ENCODE results near the gene CHRNB4.

Gene CHRNB4

DNA sequence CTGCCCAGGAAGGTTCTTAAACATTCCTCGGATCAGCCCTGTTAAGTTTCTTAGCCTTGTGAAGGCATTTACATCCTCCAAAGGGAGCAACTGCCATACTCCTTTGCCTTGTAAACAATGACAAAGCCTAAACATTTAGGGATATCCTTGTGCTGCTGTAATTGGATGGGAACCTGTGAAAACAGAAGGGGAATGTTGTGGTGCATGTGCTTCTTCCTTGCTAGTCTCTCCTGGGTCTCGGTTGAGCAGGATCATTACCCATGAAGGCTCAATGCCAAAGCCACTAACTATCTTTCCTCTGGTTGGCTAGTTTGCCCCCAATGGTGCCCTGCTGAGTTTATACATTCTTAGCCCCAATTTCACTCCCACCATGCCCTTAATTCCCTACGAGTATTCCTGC is 37.5 kb downstream of the CHRNB4 start:
- TF ChIP-seq, protein P1, sequence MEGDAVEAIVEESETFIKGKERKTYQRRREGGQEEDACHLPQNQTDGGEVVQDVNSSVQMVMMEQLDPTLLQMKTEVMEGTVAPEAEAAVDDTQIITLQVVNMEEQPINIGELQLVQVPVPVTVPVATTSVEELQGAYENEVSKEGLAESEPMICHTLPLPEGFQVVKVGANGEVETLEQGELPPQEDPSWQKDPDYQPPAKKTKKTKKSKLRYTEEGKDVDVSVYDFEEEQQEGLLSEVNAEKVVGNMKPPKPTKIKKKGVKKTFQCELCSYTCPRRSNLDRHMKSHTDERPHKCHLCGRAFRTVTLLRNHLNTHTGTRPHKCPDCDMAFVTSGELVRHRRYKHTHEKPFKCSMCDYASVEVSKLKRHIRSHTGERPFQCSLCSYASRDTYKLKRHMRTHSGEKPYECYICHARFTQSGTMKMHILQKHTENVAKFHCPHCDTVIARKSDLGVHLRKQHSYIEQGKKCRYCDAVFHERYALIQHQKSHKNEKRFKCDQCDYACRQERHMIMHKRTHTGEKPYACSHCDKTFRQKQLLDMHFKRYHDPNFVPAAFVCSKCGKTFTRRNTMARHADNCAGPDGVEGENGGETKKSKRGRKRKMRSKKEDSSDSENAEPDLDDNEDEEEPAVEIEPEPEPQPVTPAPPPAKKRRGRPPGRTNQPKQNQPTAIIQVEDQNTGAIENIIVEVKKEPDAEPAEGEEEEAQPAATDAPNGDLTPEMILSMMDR (IDR thresholded peaks at IDR 0.05) = no peak
- H3K27ac ChIP-seq = no peak overlapping the region
- no peak for DNase-seq (ENCODE audit: low spot score)
- no peak overlapping the region for H3K4me3 ChIP-seq

DNA sequence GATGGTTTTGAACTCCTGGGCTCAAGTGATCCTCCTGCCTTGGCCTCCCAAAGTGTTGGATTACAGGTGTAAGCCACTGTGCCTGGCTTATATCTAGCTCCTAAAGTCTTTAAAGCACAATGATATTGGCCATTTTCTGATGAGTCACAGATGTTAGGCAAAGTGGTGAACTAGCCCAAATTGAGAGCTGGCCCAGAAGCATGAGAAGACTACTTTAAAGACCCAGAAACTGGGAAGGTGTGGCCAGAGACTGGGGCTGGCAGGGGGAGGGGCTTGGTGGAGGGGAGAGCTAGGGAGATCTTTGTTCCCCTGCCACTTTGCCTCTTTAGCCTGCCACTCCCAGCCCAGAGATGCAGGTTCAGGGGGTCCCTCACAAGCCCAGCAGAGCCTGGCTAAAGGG is 41.8 kb downstream of the CHRNB4 start:
- TF ChIP-seq, protein P1 (IDR thresholded peaks at IDR 0.05) = no peak
- no peak overlapping the region for H3K27ac ChIP-seq
- no peak overlapping the region for H3K4me3 ChIP-seq
- DNase-seq (ENCODE audit: low spot score) = no peak

DNA sequence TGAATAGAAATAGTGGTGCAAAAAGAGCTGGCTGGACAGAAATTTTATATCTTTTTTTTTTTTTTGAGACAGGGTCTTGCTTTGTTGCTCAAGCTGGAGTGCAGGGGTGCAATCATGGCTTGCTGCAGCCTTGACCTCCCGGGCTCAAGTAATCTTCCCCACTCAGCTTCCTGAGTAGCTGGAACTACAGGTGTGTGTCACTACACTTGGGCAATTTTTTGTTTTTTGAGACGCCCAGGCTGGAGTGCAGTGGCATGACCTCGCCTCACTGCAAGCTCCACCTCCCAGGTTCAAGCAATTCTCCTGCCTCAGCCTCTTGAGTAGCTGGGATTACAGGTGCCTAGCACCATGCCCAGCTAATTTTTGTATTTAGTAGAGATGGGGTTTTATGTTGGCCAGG is 42.7 kb downstream of the CHRNB4 start:
- TF ChIP-seq, protein P1 (IDR thresholded peaks at IDR 0.05) = no peak
- no peak overlapping the region for H3K4me3 ChIP-seq
- no peak overlapping the region for H3K27ac ChIP-seq
- DNase-seq (ENCODE audit: low spot score) = no peak

DNA sequence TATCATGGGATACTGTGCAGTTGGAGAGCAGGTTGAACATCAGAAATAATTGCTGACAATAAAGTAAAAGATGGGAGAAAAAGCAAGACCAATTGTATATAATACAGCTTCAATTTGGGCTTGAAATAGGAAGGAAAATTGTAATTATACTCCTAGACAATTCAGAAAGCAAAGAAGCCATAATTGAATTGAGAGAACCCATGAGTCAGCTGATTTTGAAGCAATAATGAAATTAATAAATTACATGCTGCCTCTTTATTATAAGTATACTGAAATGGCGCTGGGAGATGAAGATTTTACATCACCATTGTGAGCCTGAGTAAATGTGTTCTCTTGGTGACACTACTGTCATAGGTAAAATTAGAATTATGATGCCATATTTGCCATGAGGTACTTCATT is 43.4 kb downstream of the CHRNB4 start:
- no peak overlapping the region for H3K27ac ChIP-seq
- TF ChIP-seq, protein P1 (IDR thresholded peaks at IDR 0.05) = no peak
- no peak for DNase-seq (ENCODE audit: low spot score)

DNA sequence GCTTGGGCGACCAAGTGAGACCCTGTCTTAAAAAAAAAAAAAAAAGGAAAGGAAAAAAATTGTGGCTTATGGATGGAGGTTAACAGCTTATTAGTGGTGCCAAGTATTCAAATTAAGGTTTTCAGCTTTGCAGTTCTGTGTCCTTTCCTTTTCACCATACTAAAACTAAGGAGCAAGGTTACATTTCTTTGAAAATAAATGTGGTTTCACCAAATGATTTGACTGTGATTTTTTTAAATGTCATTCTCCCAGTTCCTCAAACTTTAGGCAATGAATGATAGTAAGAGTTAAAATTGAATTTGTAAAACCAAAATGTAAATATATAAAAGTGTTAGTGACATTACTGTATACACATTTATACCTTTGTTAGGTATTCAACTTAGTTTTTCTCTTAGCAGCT is 66.1 kb downstream of the CHRNB4 start:
- no peak for DNase-seq (ENCODE audit: low spot score)
- TF ChIP-seq, protein P1 (IDR thresholded peaks at IDR 0.05) = no peak
- Histone ChIP-seq H3K4me3 (no peak overlapping the region), H3K27ac (no peak overlapping the region)

More for the DNA sequence above, 43.4 kb downstream of the CHRNB4 start:
- H3K4me3 ChIP-seq = no peak overlapping the region
